ENCODE results near the gene SKIDA1.

The SKIDA1 gene

GRCh38 chr10:21521751-21522533 lies 3.5 kb downstream of the SKIDA1 start:
- H3K4me3 ChIP-seq (ENCODE audit: low read length), result no peak overlapping the region
- H3K9me3 ChIP-seq (ENCODE audit: control insufficient read depth, insufficient read depth, low read length), result no peaks in the 10 kb centered on the region
- H3K79me2 ChIP-seq (ENCODE audit: control insufficient read depth, low read length), result no peaks in the 10 kb centered on the region
- H3K36me3 ChIP-seq (ENCODE audit: control insufficient read depth, low read length), result no peaks in the 10 kb centered on the region
- peaks cover 17% of the 10 kb centered on the region for H3F3A ChIP-seq (ENCODE audit: control insufficient read depth, insufficient read depth)
- H3K9me2 ChIP-seq (replicated peaks; ENCODE audit: control insufficient read depth, low read length), result no peaks in the 10 kb centered on the region
- no peak for TF ChIP-seq CTCF (IDR thresholded peaks at IDR 0.05; ENCODE audit: low read depth, low read length, poor library complexity, severe bottlenecking)
- H4K20me1 ChIP-seq (ENCODE audit: control insufficient read depth, insufficient read depth, low read depth, low read length), result peaks cover 2% of the 10 kb centered on the region; the same call in 1 of the 2 replicates
- no peak overlapping the region for H3K27ac ChIP-seq (ENCODE audit: low read depth, low read length)
- peaks cover 31% of the 10 kb centered on the region for H3K27me3 ChIP-seq (ENCODE audit: control insufficient read depth, low read length)
- H3K4me1 ChIP-seq (ENCODE audit: control insufficient read depth, low read length), result peaks cover 54% of the 10 kb centered on the region
- H3K4me2 ChIP-seq (ENCODE audit: low read length), result no peak overlapping the region

GRCh38 chr10:21520949-21521348 lies 4.5 kb downstream of the SKIDA1 start:
- H3K9me2 ChIP-seq (replicated peaks; ENCODE audit: control insufficient read depth, low read length), result no peaks in the 10 kb centered on the region
- H3K36me3 ChIP-seq (ENCODE audit: control insufficient read depth, low read length), result no peaks in the 10 kb centered on the region
- H4K20me1 ChIP-seq (ENCODE audit: control insufficient read depth, insufficient read depth, low read depth, low read length), result peaks cover 2% of the 10 kb centered on the region; the same call in 1 of the 2 replicates
- no peak overlapping the region for H3K4me3 ChIP-seq (ENCODE audit: low read length)
- no peaks in the 10 kb centered on the region for H3K79me2 ChIP-seq (ENCODE audit: control insufficient read depth, low read length)
- H3K27me3 ChIP-seq (ENCODE audit: control insufficient read depth, low read length), result peaks cover 38% of the 10 kb centered on the region
- TF ChIP-seq EZH2phosphoT487 (IDR thresholded peaks at IDR 0.05; ENCODE audit: borderline replicate concordance, low read length), result no peak; the same call in 1 of the 2 replicates
- peaks cover 15% of the 10 kb centered on the region for H3F3A ChIP-seq (ENCODE audit: control insufficient read depth, insufficient read depth)
- H3K9me3 ChIP-seq (ENCODE audit: control insufficient read depth, insufficient read depth, low read length), result no peaks in the 10 kb centered on the region
- no peak overlapping the region for H3K27ac ChIP-seq (ENCODE audit: low read depth, low read length)
- peaks cover 54% of the 10 kb centered on the region for H3K4me1 ChIP-seq (ENCODE audit: control insufficient read depth, low read length)
- no peak overlapping the region for H3K4me2 ChIP-seq (ENCODE audit: low read length)

GRCh38 chr10:21520509-21520908 lies 5.0 kb downstream of the SKIDA1 start:
- peaks cover 42% of the 10 kb centered on the region for H3K27me3 ChIP-seq (ENCODE audit: control insufficient read depth, low read length)
- H3F3A ChIP-seq (ENCODE audit: control insufficient read depth, insufficient read depth), result peaks cover 15% of the 10 kb centered on the region
- no peaks in the 10 kb centered on the region for H3K36me3 ChIP-seq (ENCODE audit: control insufficient read depth, low read length)
- H3K9me3 ChIP-seq (ENCODE audit: control insufficient read depth, insufficient read depth, low read length), result no peaks in the 10 kb centered on the region
- peaks cover 52% of the 10 kb centered on the region for H3K4me1 ChIP-seq (ENCODE audit: control insufficient read depth, low read length)
- H3K4me3 ChIP-seq (ENCODE audit: low read length), result no peak overlapping the region
- H3K9me2 ChIP-seq (replicated peaks; ENCODE audit: control insufficient read depth, low read length), result no peaks in the 10 kb centered on the region
- H4K20me1 ChIP-seq (ENCODE audit: control insufficient read depth, insufficient read depth, low read depth, low read length), result peaks cover 2% of the 10 kb centered on the region; the same call in 1 of the 2 replicates
- TF ChIP-seq CTCF (IDR thresholded peaks at IDR 0.05; ENCODE audit: low read depth, low read length, poor library complexity, severe bottlenecking) (no peak), EZH2phosphoT487 (IDR thresholded peaks at IDR 0.05; ENCODE audit: borderline replicate concordance, low read length) (no peak)
- no peak overlapping the region for H3K27ac ChIP-seq (ENCODE audit: low read depth, low read length)
- H3K79me2 ChIP-seq (ENCODE audit: control insufficient read depth, low read length), result no peaks in the 10 kb centered on the region
- no peak overlapping the region for H3K4me2 ChIP-seq (ENCODE audit: low read length)

- H3K27ac ChIP-seq (ENCODE audit: low read depth, low read length), result no peak overlapping the region
- no peaks in the 10 kb centered on the region for H3K9me3 ChIP-seq (ENCODE audit: control insufficient read depth, insufficient read depth, low read length)
- H3F3A ChIP-seq (ENCODE audit: control insufficient read depth, insufficient read depth), result peaks cover 12% of the 10 kb centered on the region
- peak overlapping the region; percentile 99 for H3K4me2 ChIP-seq (ENCODE audit: low read length)
- no peaks in the 10 kb centered on the region for H3K36me3 ChIP-seq (ENCODE audit: control insufficient read depth, low read length)
- H3K79me2 ChIP-seq (ENCODE audit: control insufficient read depth, low read length), result no peaks in the 10 kb centered on the region
- peaks cover 46% of the 10 kb centered on the region for H3K4me1 ChIP-seq (ENCODE audit: control insufficient read depth, low read length)
- peaks cover 2% of the 10 kb centered on the region; the same call in 1 of the 2 replicates for H4K20me1 ChIP-seq (ENCODE audit: control insufficient read depth, insufficient read depth, low read depth, low read length)
- peaks cover 48% of the 10 kb centered on the region for H3K27me3 ChIP-seq (ENCODE audit: control insufficient read depth, low read length)
- no peaks in the 10 kb centered on the region for H3K9me2 ChIP-seq (replicated peaks; ENCODE audit: control insufficient read depth, low read length)
- peak overlapping the region; percentile 75 for H3K4me3 ChIP-seq (ENCODE audit: low read length)
- TF ChIP-seq EZH2phosphoT487 (IDR thresholded peaks at IDR 0.05; ENCODE audit: borderline replicate concordance, low read length) (0 out of 2 replicates have a peak, but pooled peaks have one; percentile 7), CTCF (IDR thresholded peaks at IDR 0.05; ENCODE audit: low read depth, low read length, poor library complexity, severe bottlenecking) (no peak)
Measured at GRCh38 chr10:21519941-21520436, 5.5 kb downstream of the SKIDA1 start.
